Measurements from ENCODE around the gene ZNF398. TPM values are rescaled to one million over a fixed set of nuclear protein-coding genes. Genes with fewer than 3 reads are reported as not detected.

Gene ZNF398
- polyA plus RNA-seq, 1 donor from 2014 or later: 8.6 TPM

GRCh38 chr7:149166142-149166541, 18.9 kb downstream of the ZNF398 start:
- Histone ChIP-seq H2AFZ (ENCODE audit: low read depth, low read length) (no peak overlapping the region), H3K36me3 (ENCODE audit: insufficient read depth, low read length) (peaks cover 7% of the 10 kb centered on the region), H3K9me3 (ENCODE audit: low read length) (no peaks in the 10 kb centered on the region)

DNA sequence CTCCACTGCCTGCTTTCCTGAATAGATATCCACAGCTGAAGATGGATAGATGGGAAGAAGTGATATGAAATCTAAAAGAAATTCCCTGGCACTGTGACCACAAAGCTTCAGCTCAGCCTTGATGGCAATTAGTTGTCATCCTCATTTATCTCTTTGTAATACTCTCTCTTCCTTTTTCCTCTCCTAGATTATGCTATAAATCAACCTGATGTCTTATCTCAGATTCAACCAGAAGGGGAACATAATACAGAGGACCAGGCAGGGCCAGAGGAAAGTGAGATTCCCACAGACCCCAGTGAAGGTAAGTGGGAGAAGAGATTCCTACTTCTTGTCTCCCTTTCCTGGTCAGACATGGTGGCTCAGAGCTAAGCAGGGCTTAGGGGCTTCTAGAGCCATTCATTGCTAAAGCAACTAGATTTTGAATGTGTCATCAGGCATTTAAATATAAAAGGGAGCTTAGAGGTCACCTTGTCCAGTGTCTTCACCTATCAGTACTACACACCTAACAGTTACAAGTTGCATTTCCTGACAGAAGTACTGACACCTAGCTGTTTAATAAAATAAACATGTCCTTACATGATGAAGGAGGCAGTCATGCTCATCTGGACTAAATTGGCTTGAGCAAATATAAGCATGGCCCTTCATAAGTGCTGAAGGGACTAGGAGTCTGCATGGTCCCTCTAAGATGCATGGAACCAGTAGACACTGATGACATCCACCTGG, 19.5 kb downstream of the ZNF398 start:
- no peaks in the 10 kb centered on the region for H4K20me1 ChIP-seq (ENCODE audit: insufficient read depth)
- no peaks in the 10 kb centered on the region for H3K9me3 ChIP-seq (ENCODE audit: low read length)
- H3K27me3 ChIP-seq (ENCODE audit: insufficient read depth, low read depth, low read length): no peaks in the 10 kb centered on the region
- TF ChIP-seq TAF1 (IDR thresholded peaks at IDR 0.05; ENCODE audit: low read depth) (no peak), RAD21 (conservative IDR thresholded peaks at IDR 0.05) (no peak), POLR2AphosphoS5 (IDR thresholded peaks at IDR 0.05) (no peak), EP300 (conservative IDR thresholded peaks at IDR 0.05; ENCODE audit: poor library complexity, severe bottlenecking) (no peak), MXI1 (conservative IDR thresholded peaks at IDR 0.05; ENCODE audit: poor library complexity, severe bottlenecking) (no peak), CTCF (IDR thresholded peaks at IDR 0.05; ENCODE audit: poor library complexity, severe bottlenecking) (no peak), EZH2 (IDR thresholded peaks at IDR 0.05; ENCODE audit: borderline replicate concordance, insufficient read depth, low read length, poor library complexity, severe bottlenecking) (no peak)

More at GRCh38 chr7:149166142-149166541, 18.9 kb downstream of the ZNF398 start:
- Histone ChIP-seq H4K20me1 (ENCODE audit: insufficient read depth) (no peaks in the 10 kb centered on the region), H3K9ac (ENCODE audit: low read length) (no peak overlapping the region), H3F3A (ENCODE audit: insufficient read depth, low read length, poor library complexity, severe bottlenecking) (no peaks in the 10 kb centered on the region), H3K79me2 (replicated peaks; ENCODE audit: insufficient read depth, low read length) (no peaks in the 10 kb centered on the region), H3K9me2 (ENCODE audit: insufficient read depth, low read length) (no peaks in the 10 kb centered on the region), H3K27me3 (ENCODE audit: insufficient read depth, low read depth, low read length) (no peaks in the 10 kb centered on the region), H3K4me2 (ENCODE audit: low read length) (no peak overlapping the region), H3K4me3 (ENCODE audit: low read length) (no peak overlapping the region), H3K27ac (ENCODE audit: low read length) (no peak overlapping the region)
- TF ChIP-seq REST (IDR thresholded peaks at IDR 0.05; ENCODE audit: borderline replicate concordance) (no peak), RAD21 (conservative IDR thresholded peaks at IDR 0.05) (no peak), EP300 (conservative IDR thresholded peaks at IDR 0.05; ENCODE audit: poor library complexity, severe bottlenecking) (no peak), CTCF (IDR thresholded peaks at IDR 0.05; ENCODE audit: poor library complexity, severe bottlenecking) (no peak), POLR2AphosphoS5 (IDR thresholded peaks at IDR 0.05) (no peak), SMC3 (conservative IDR thresholded peaks at IDR 0.05; ENCODE audit: poor library complexity) (no peak)

More for the DNA sequence above, 19.5 kb downstream of the ZNF398 start:
- Histone ChIP-seq H3K79me2 (replicated peaks; ENCODE audit: insufficient read depth, low read length) (no peaks in the 10 kb centered on the region), H2AFZ (ENCODE audit: low read depth, low read length) (no peak overlapping the region), H3F3A (ENCODE audit: insufficient read depth, low read length, poor library complexity, severe bottlenecking) (no peaks in the 10 kb centered on the region), H3K9me2 (ENCODE audit: insufficient read depth, low read length) (no peaks in the 10 kb centered on the region), H3K4me3 (ENCODE audit: low read length) (no peak overlapping the region), H3K4me2 (ENCODE audit: low read length) (no peak overlapping the region), H3K9ac (ENCODE audit: low read length) (no peak overlapping the region), H3K27ac (ENCODE audit: low read length) (no peak overlapping the region), H3K36me3 (ENCODE audit: insufficient read depth, low read length) (peaks cover 7% of the 10 kb centered on the region)
